ENCODE results near the gene LRRC8E. TPM values are rescaled to one million over a fixed set of nuclear protein-coding genes. Genes with fewer than 3 reads are reported as not detected.

Gene LRRC8E
- total RNA-seq, 1 experiment from 2014 or later: 0.77 TPM

DNA sequence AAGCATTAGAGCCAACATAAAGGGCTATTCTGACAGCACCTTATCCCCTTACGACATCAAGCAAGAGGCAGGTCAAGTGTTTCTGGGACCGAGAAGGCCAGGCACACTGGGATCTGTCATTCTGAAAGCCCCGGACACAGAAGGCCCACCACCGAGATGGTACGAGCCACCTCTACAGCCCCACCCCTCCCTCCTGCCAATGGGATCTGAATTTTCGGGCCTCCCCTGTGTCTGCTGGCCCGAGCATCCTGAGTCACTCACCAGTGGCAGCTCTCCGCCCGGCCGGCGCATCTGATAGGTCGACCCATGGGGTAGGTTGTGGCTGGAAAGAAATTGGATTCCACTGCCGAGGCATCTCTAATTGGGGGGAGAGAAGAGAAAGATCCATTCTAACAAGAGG lies 52.5 kb downstream of the LRRC8E start:
- no peak overlapping the region for H3K4me3 ChIP-seq (ENCODE audit: low read depth, low read length, poor library complexity, severe bottlenecking)
- ChIA-PET POLR2A (ENCODE audit: low non-redundant PET) (no interaction called here), CTCF (no interaction called here)
- no peaks in the 10 kb centered on the region for H3K9me3 ChIP-seq (ENCODE audit: low read depth, low read length, poor library complexity, severe bottlenecking)
- intact Hi-C loops (cut with micrococcal nuclease; ENCODE audit: unreplicated experiment): loop anchor here (5.0 kb wide), 1 partner anchor 61 kb away; no protein-coding TSS in a partner anchor
- peaks cover 3% of the 10 kb centered on the region for H3K4me1 ChIP-seq (ENCODE audit: insufficient read depth, low read length, poor library complexity, severe bottlenecking)
- DNase-seq (ENCODE audit: low spot score): no peak
- TF ChIP-seq EZH2 (IDR thresholded peaks at IDR 0.05; ENCODE audit: borderline replicate concordance, low read depth, low read length, poor library complexity, severe bottlenecking): no peak
- TF ChIP-seq, protein P1, sequence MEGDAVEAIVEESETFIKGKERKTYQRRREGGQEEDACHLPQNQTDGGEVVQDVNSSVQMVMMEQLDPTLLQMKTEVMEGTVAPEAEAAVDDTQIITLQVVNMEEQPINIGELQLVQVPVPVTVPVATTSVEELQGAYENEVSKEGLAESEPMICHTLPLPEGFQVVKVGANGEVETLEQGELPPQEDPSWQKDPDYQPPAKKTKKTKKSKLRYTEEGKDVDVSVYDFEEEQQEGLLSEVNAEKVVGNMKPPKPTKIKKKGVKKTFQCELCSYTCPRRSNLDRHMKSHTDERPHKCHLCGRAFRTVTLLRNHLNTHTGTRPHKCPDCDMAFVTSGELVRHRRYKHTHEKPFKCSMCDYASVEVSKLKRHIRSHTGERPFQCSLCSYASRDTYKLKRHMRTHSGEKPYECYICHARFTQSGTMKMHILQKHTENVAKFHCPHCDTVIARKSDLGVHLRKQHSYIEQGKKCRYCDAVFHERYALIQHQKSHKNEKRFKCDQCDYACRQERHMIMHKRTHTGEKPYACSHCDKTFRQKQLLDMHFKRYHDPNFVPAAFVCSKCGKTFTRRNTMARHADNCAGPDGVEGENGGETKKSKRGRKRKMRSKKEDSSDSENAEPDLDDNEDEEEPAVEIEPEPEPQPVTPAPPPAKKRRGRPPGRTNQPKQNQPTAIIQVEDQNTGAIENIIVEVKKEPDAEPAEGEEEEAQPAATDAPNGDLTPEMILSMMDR (conservative IDR thresholded peaks at IDR 0.05; ENCODE audit: low read depth, low read length): no peak
- no peak overlapping the region for H3K27ac ChIP-seq (ENCODE audit: low read depth, low read length, poor library complexity, severe bottlenecking)
- no peaks in the 10 kb centered on the region for H3K27me3 ChIP-seq (replicated peaks; ENCODE audit: insufficient read depth, low read depth, low read length, poor library complexity)
- BruUV-seq (replicated peaks): no TSS peak
- H3K36me3 ChIP-seq (ENCODE audit: insufficient read depth, low read length, poor library complexity, severe bottlenecking): peaks cover 41% of the 10 kb centered on the region

DNA sequence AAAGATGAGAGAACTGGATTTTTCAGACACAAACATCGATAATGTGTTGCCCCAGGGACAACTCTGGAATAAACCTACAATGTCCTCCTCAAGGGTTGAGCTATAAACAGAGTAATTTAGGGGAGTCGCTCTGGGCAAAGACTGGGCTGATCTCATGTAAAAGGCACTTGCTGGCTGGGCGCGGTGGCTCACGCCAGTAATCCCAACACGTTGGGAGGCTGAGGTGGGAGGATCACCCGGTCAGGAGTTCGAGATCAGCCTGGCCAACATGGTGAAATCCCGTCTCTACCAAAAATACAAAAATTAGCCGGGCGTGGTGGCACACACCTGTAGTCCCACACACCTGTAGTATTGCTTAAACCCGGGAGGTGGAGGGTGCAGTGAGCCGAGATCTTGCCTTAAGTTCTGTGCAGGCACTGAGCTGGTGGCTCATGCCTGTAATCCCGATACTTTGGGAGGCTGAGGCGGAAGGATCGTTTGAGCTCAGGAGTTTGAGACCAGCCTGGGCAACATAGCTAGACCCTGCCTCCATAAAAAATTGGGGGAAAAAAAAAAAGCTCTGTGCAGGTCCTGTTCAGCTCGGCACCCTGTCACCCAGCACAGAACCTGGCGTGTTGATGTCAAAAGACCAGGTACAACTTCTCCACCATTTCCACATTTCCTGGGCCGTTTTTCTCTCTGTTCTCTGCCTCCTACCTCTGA lies 53.7 kb downstream of the LRRC8E start:
- BruUV-seq (replicated peaks): TSS peak; percentile 36
- Histone ChIP-seq H3K4me1 (ENCODE audit: insufficient read depth, low read length, poor library complexity, severe bottlenecking) (peaks cover 3% of the 10 kb centered on the region), H3K9me3 (ENCODE audit: low read depth, low read length, poor library complexity, severe bottlenecking) (no peaks in the 10 kb centered on the region), H3K4me3 (ENCODE audit: low read depth, low read length, poor library complexity, severe bottlenecking) (peak overlapping the region; percentile 94), H3K36me3 (ENCODE audit: insufficient read depth, low read length, poor library complexity, severe bottlenecking) (peaks cover 32% of the 10 kb centered on the region), H3K27ac (ENCODE audit: low read depth, low read length, poor library complexity, severe bottlenecking) (peak overlapping the region; percentile 99), H3K27me3 (replicated peaks; ENCODE audit: insufficient read depth, low read depth, low read length, poor library complexity) (no peaks in the 10 kb centered on the region)
- no peak for TF ChIP-seq EZH2 (IDR thresholded peaks at IDR 0.05; ENCODE audit: borderline replicate concordance, low read depth, low read length, poor library complexity, severe bottlenecking)
- TF ChIP-seq, protein P1 (conservative IDR thresholded peaks at IDR 0.05; ENCODE audit: low read depth, low read length): no peak
- ChIA-PET POLR2A (ENCODE audit: low non-redundant PET) (no interaction called here), CTCF (interaction anchor here (0.6 kb wide), 1 partner anchor 24 kb away, joined by 3 read pairs; no protein-coding TSS in a partner anchor)
- intact Hi-C loops (cut with micrococcal nuclease; ENCODE audit: unreplicated experiment): loop anchor here (5.0 kb wide), 1 partner anchor 60 kb away; no protein-coding TSS in a partner anchor
- no peak for DNase-seq (ENCODE audit: low spot score)

DNA sequence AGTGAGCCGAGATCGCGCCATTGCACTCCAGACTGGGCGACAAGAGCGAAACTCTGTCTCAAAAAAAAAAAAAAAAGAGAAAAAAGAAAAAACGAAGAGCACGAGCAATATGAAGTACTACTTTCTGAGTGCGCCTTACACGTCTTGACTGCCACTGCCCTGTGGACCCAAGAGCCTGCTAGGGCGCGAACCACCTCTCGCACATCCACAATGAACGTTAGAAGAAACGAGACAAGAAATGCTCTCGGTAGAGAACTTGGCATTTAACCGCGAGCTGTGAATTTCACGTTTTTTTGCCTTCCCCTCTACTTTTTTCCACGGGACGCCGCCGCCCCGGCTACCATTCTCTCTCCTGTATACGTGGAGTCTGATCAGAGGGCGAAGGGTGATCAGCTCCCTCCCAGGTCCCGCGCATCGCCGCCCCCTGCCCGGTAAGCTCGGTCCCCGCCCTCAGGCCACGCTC lies 54.7 kb downstream of the LRRC8E start:
- Histone ChIP-seq H3K4me1 (ENCODE audit: insufficient read depth, low read length, poor library complexity, severe bottlenecking) (peaks cover 3% of the 10 kb centered on the region), H3K27me3 (replicated peaks; ENCODE audit: insufficient read depth, low read depth, low read length, poor library complexity) (no peaks in the 10 kb centered on the region), H3K27ac (ENCODE audit: low read depth, low read length, poor library complexity, severe bottlenecking) (peak overlapping the region; percentile 99), H3K9me3 (ENCODE audit: low read depth, low read length, poor library complexity, severe bottlenecking) (no peaks in the 10 kb centered on the region), H3K36me3 (ENCODE audit: insufficient read depth, low read length, poor library complexity, severe bottlenecking) (peaks cover 23% of the 10 kb centered on the region), H3K4me3 (ENCODE audit: low read depth, low read length, poor library complexity, severe bottlenecking) (peak overlapping the region; percentile 94)
- intact Hi-C loops (cut with micrococcal nuclease; ENCODE audit: unreplicated experiment): loop anchor here (5.0 kb wide), 1 partner anchor 59 kb away; no protein-coding TSS in a partner anchor
- TF ChIP-seq, protein P1 (conservative IDR thresholded peaks at IDR 0.05; ENCODE audit: low read depth, low read length): no peak
- TF ChIP-seq EZH2 (IDR thresholded peaks at IDR 0.05; ENCODE audit: borderline replicate concordance, low read depth, low read length, poor library complexity, severe bottlenecking): no peak
- POLR2A ChIA-PET (ENCODE audit: low non-redundant PET): interaction anchor here (1.6 kb wide), 1 partner anchor 23 kb away, joined by 4 read pairs; the partner anchor contains the start of gene SNAPC2
- DNase-seq (ENCODE audit: low spot score): no peak
- CTCF ChIA-PET: interaction anchor here (0.5 to 1.8 kb wide), 5 partner anchors 14 to 583 kb away, joined by 3 to 10 read pairs (median 6); partner anchors contain the start of gene SNAPC2
- no TSS peak for BruUV-seq (replicated peaks)

Measured in A673 (cell line).